Measurements from ENCODE around the gene AMN. TPM values are rescaled to one million over a fixed set of nuclear protein-coding genes. Genes with fewer than 3 reads are reported as not detected.
"Not testable (repeated sequence)": the region's sequence is repeated elsewhere in the genome, so short reads cannot be mapped to it uniquely, and the experiment has no call there.

The AMN gene
- total RNA-seq, 2 donors from 2014 or later = 3.2 to 3.9 TPM

GRCh38 chr14:102889615-102890014 lies 32.8 kb upstream of the AMN start:
- Mint-ChIP-seq H3K36me3 (ENCODE audit: insufficient read depth in 2 of 2) (peaks cover 3 to 47% of the 10 kb centered on the region in 2 donors), H3K27me3 (ENCODE audit: low read depth) (no peaks in the 10 kb centered on the region), H3K9me3 (no peaks in the 10 kb centered on the region), H3K4me1 (ENCODE audit: low read depth) (peaks cover 5% of the 10 kb centered on the region), H3K27ac (no peak overlapping the region), H3K4me3 (no peak overlapping the region)
- DNase-seq = no peak
- ATAC-seq (replicated peaks in 1 of 2) = no peak

GRCh38 chr14:102891111-102891510 lies 31.4 kb upstream of the AMN start:
- no peaks in the 10 kb centered on the region for H3K27me3 Mint-ChIP-seq (ENCODE audit: low read depth)
- H3K4me1 Mint-ChIP-seq (ENCODE audit: low read depth) = peaks cover 5% of the 10 kb centered on the region
- peaks cover 5 to 45% of the 10 kb centered on the region in 2 donors for H3K36me3 Mint-ChIP-seq (ENCODE audit: insufficient read depth in 2 of 2)
- no peak overlapping the region for H3K4me3 Mint-ChIP-seq
- no peak for DNase-seq
- ATAC-seq (replicated peaks in 1 of 2) = no peak
- H3K9me3 Mint-ChIP-seq = no peaks in the 10 kb centered on the region
- H3K27ac Mint-ChIP-seq = no peak overlapping the region

- Mint-ChIP-seq H3K4me1 (ENCODE audit: low read depth) (peaks cover 5% of the 10 kb centered on the region), H3K36me3 (ENCODE audit: insufficient read depth in 2 of 2) (peaks cover 5 to 44% of the 10 kb centered on the region in 2 donors), H3K27ac (peak overlapping the region; percentile 50), H3K27me3 (ENCODE audit: low read depth) (no peaks in the 10 kb centered on the region), H3K4me3 (no peak overlapping the region), H3K9me3 (no peaks in the 10 kb centered on the region)
- DNase-seq (no peak), ATAC-seq (replicated peaks in 1 of 2) (no peak)
These were observed 30.9 kb upstream of the AMN start for GRCh38 chr14:102891556-102891955.

- DNase-seq (no peak), ATAC-seq (replicated peaks in 1 of 2) (no peak)
- no peaks in the 10 kb centered on the region for H3K27me3 Mint-ChIP-seq (ENCODE audit: low read depth)
- no peaks in the 10 kb centered on the region for H3K9me3 Mint-ChIP-seq
- H3K4me1 Mint-ChIP-seq (ENCODE audit: low read depth) = peaks cover 8% of the 10 kb centered on the region
- no peak overlapping the region for H3K4me3 Mint-ChIP-seq
- H3K36me3 Mint-ChIP-seq (ENCODE audit: insufficient read depth in 2 of 2) = peaks cover 5 to 42% of the 10 kb centered on the region in 2 donors
- H3K27ac Mint-ChIP-seq = peak overlapping the region; percentile 57
These were observed 29.8 kb upstream of the AMN start for GRCh38 chr14:102892651-102893050.

- Mint-ChIP-seq H3K27me3 (ENCODE audit: low read depth) (no peaks in the 10 kb centered on the region), H3K27ac (no peak overlapping the region), H3K4me1 (ENCODE audit: low read depth) (peaks cover 14% of the 10 kb centered on the region), H3K4me3 (no peak overlapping the region), H3K9me3 (no peaks in the 10 kb centered on the region), H3K36me3 (ENCODE audit: insufficient read depth in 2 of 2) (peaks cover 5 to 40% of the 10 kb centered on the region in 2 donors)
- ATAC-seq (replicated peaks in 1 of 2) (peak in 1 of 2 donors; percentile 30), DNase-seq (no peak)
These were observed 29.0 kb upstream of the AMN start for GRCh38 chr14:102893452-102893851.

GRCh38 chr14:102896735-102897134 lies 25.7 kb upstream of the AMN start:
- Mint-ChIP-seq H3K4me1 (ENCODE audit: low read depth) (peaks cover 28% of the 10 kb centered on the region), H3K36me3 (ENCODE audit: insufficient read depth in 2 of 2) (peaks cover 9 to 37% of the 10 kb centered on the region in 2 donors)
- not testable (repeated sequence) for DNase-seq; H3K27ac Mint-ChIP-seq; ATAC-seq (replicated peaks in 1 of 2); H3K27me3 Mint-ChIP-seq (ENCODE audit: low read depth); H3K9me3 Mint-ChIP-seq; H3K4me3 Mint-ChIP-seq

- no peak for DNase-seq
- Mint-ChIP-seq H3K4me3 (no peak overlapping the region), H3K9me3 (no peaks in the 10 kb centered on the region), H3K36me3 (ENCODE audit: insufficient read depth in 2 of 2) (peaks cover 9 to 36% of the 10 kb centered on the region in 2 donors), H3K27ac (no peak overlapping the region), H3K4me1 (ENCODE audit: low read depth) (peaks cover 28% of the 10 kb centered on the region), H3K27me3 (ENCODE audit: low read depth) (no peaks in the 10 kb centered on the region)
- no peak for ATAC-seq (replicated peaks in 1 of 2)
These were observed 25.0 kb upstream of the AMN start for GRCh38 chr14:102897299-102898027.

- Mint-ChIP-seq H3K4me1 (ENCODE audit: low read depth) (peaks cover 31% of the 10 kb centered on the region), H3K27ac (no peak overlapping the region), H3K27me3 (ENCODE audit: low read depth) (no peaks in the 10 kb centered on the region), H3K9me3 (no peaks in the 10 kb centered on the region), H3K36me3 (ENCODE audit: insufficient read depth in 2 of 2) (peaks cover 12 to 37% of the 10 kb centered on the region in 2 donors), H3K4me3 (no peak overlapping the region)
- ATAC-seq (replicated peaks in 1 of 2) = no peak
- DNase-seq = no peak
These were observed 24.2 kb upstream of the AMN start for GRCh38 chr14:102898298-102898697.

- ATAC-seq (replicated peaks in 1 of 2) (no peak), DNase-seq (no peak)
- Mint-ChIP-seq H3K36me3 (ENCODE audit: insufficient read depth in 2 of 2) (peaks cover 12 to 39% of the 10 kb centered on the region in 2 donors), H3K9me3 (no peaks in the 10 kb centered on the region), H3K4me1 (ENCODE audit: low read depth) (peaks cover 31% of the 10 kb centered on the region), H3K27ac (peak overlapping the region; percentile 30), H3K4me3 (no peak overlapping the region), H3K27me3 (ENCODE audit: low read depth) (no peaks in the 10 kb centered on the region)
These were observed 23.5 kb upstream of the AMN start for GRCh38 chr14:102898776-102899515.

GRCh38 chr14:102899516-102899900 lies 23.0 kb upstream of the AMN start:
- no peak overlapping the region for H3K4me3 Mint-ChIP-seq
- no peak for ATAC-seq (replicated peaks in 1 of 2)
- H3K36me3 Mint-ChIP-seq (ENCODE audit: insufficient read depth in 2 of 2) = peaks cover 12 to 37% of the 10 kb centered on the region in 2 donors
- DNase-seq = no peak
- H3K4me1 Mint-ChIP-seq (ENCODE audit: low read depth) = peaks cover 31% of the 10 kb centered on the region
- no peaks in the 10 kb centered on the region for H3K9me3 Mint-ChIP-seq
- no peaks in the 10 kb centered on the region for H3K27me3 Mint-ChIP-seq (ENCODE audit: low read depth)
- H3K27ac Mint-ChIP-seq = peak overlapping the region; percentile 80

- H3K4me3 Mint-ChIP-seq = no peak overlapping the region
- H3K36me3 Mint-ChIP-seq (ENCODE audit: insufficient read depth in 2 of 2) = peaks cover 11 to 39% of the 10 kb centered on the region in 2 donors
- peak overlapping the region; percentile 59 for H3K27ac Mint-ChIP-seq
- no peaks in the 10 kb centered on the region for H3K9me3 Mint-ChIP-seq
- peaks cover 31% of the 10 kb centered on the region for H3K4me1 Mint-ChIP-seq (ENCODE audit: low read depth)
- DNase-seq = no peak
- H3K27me3 Mint-ChIP-seq (ENCODE audit: low read depth) = no peaks in the 10 kb centered on the region
- peak in 1 of 2 donors; percentile 27 for ATAC-seq (replicated peaks in 1 of 2)
These were observed 21.6 kb upstream of the AMN start for GRCh38 chr14:102900631-102901571.

GRCh38 chr14:102901633-102902032 lies 20.8 kb upstream of the AMN start:
- ATAC-seq (replicated peaks in 1 of 2) (no peak), DNase-seq (no peak)
- H3K9me3 Mint-ChIP-seq = no peaks in the 10 kb centered on the region
- H3K4me3 Mint-ChIP-seq = no peak overlapping the region
- peak overlapping the region; percentile 59 for H3K27ac Mint-ChIP-seq
- H3K36me3 Mint-ChIP-seq (ENCODE audit: insufficient read depth in 2 of 2) = peaks cover 11 to 34% of the 10 kb centered on the region in 2 donors
- H3K4me1 Mint-ChIP-seq (ENCODE audit: low read depth) = peaks cover 31% of the 10 kb centered on the region
- no peaks in the 10 kb centered on the region for H3K27me3 Mint-ChIP-seq (ENCODE audit: low read depth)

- H3K9me3 Mint-ChIP-seq = no peaks in the 10 kb centered on the region
- no peaks in the 10 kb centered on the region for H3K27me3 Mint-ChIP-seq (ENCODE audit: low read depth)
These were observed 20.4 kb upstream of the AMN start for GRCh38 chr14:102902086-102902485.

More at GRCh38 chr14:102902086-102902485, 20.4 kb upstream of the AMN start:
- Mint-ChIP-seq H3K27ac (peak overlapping the region; percentile 32), H3K36me3 (ENCODE audit: insufficient read depth in 2 of 2) (peaks cover 11 to 34% of the 10 kb centered on the region in 2 donors), H3K4me3 (no peak overlapping the region), H3K4me1 (ENCODE audit: low read depth) (peaks cover 31% of the 10 kb centered on the region)
- ATAC-seq (replicated peaks in 1 of 2) (no peak), DNase-seq (no peak)

Data from activated T-cell treated with anti-CD3 and anti-CD28 coated beads, Interleukin-2, amount 50 U/mL, for 72 hours (primary cell).